DMS79 treated with DMSO at 0.1 percent for 48 hours (cell line): ENCODE data around the gene STN1.

Source experiments
- DNase-seq: peaks from one replicate; lab custom pipeline; 2025; lab: John Stamatoyannopoulos, UW

STN1 gene

DNA sequence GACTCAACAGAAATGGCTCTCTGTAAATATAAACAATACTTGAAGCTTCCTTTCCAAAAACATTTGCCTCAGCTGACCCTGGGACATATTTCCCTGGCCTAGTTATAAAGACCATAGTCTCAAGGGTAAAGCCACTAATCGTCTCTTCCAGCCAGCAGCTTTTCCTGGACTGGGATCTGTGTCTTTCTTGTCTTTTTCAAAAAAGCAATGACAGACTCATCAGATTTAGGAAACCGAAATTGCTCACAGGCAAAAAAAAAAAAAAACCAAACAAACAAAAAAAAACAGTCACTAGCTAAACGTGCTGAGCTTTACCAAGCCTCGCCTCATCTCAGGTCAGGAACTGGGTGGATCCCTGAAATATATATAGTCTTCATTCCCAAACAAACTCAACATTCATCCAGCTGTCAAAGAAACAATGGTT lies 23.5 kb downstream of the STN1 start:
- DNase-seq, result no peak

DNA sequence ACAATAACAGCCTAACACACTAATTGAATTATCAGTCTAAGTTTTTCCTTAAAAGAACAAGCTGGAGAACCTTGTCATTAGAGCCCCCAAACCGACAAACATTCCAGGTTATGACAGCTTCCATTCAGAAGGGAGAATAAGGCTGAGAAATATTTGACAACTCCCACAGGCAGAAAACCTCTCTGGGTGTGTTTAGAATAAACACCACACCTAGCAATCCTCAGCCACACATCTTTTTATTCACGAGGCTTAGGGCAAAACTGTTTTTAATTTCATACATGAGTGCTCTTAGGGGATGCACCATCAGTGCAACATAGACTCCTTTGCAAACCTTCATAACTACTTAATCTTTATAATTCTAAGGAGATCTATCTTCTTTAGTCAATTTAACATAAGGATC lies 24.2 kb downstream of the STN1 start:
- no peak for DNase-seq

DNA sequence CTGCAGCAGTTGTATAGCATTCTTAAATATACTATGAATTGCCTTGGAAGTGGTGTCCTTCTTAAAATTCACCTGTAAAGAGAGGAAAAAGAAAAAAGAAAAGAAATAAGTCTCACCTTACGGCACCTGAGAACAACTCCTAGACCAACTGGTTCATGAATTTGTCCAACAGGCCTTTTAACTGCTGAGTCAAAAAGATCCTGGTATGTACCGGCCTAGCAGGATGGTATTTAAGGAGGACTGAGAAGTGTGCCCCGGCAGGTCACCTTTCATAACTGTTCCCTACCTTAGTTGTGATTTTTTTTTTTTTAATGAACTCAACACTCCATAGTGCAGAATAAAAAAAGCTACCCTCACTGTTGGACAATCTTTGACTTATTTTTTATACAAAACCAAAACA lies 25.8 kb downstream of the STN1 start:
- no peak for DNase-seq

DNA sequence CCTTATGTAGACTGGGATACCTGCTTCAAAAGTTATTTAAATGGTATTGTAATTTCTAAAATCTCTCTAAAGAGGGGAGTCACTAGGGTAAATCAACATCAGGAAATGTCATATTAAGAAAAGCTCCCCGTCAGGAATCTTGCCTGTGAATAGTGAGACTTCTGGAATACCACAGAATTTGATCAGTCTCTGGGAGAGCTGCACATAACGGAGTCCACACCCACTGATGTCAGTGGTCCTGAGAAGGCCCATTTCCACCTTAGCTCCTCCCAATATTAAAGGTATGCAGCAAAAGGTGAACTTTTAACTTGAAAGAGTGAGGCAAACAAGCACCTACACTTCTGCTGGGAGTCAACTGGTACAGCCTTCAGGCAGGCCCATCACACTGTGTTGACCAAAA lies 27.3 kb downstream of the STN1 start:
- DNase-seq, result no peak

DNA sequence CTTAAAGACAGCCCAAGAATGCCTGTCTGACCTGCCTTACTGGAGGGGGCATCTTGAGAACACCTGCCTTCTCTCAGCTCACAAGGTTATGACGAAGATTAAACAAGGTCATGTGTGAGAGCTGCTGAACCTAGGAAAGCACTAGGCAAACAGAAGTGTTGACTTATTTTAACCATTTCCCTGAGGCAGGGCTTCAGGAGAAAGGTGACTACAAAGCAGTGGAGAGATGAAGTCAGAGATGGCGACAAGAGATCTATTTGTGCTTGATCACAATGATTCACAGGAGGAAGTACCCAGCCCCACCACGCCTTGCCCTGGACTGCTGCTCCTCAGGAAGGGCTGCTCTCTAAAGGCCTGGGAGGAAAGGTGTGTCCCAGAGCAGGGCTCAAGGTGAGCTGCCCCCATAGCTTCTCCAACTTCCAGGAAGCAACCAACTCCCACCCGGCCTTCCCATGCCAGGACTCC lies 27.8 kb downstream of the STN1 start:
- DNase-seq, result peak; percentile 8

DNA sequence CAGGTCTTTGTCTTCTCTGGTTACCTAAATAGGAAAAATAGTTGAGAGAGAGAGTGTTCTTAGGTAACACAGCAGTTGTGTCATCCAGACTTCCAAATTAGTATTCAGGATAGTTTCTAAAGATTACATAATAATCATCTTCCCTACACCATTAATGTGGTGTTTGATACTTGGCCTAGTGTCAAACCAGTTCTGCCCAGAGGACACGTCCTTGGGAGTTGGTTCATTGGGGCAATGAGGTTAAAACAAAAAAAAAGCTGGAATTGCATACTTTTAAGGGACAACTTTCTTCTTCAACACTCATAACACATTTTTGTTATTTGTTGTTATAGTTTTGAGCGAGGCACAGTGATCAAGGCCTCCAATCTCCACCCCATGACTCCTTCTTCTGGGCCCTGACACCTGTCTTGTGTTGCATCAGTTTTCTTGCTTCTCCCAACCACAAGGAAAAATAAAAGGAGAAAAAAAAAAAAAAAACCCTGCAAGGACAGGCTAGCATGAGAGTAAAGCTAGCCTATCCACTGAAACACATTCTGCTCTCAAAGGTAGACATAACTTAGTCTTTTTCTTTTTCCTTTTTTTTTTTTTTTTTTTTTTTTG lies 28.8 kb downstream of the STN1 start:
- DNase-seq, result no peak

DNA sequence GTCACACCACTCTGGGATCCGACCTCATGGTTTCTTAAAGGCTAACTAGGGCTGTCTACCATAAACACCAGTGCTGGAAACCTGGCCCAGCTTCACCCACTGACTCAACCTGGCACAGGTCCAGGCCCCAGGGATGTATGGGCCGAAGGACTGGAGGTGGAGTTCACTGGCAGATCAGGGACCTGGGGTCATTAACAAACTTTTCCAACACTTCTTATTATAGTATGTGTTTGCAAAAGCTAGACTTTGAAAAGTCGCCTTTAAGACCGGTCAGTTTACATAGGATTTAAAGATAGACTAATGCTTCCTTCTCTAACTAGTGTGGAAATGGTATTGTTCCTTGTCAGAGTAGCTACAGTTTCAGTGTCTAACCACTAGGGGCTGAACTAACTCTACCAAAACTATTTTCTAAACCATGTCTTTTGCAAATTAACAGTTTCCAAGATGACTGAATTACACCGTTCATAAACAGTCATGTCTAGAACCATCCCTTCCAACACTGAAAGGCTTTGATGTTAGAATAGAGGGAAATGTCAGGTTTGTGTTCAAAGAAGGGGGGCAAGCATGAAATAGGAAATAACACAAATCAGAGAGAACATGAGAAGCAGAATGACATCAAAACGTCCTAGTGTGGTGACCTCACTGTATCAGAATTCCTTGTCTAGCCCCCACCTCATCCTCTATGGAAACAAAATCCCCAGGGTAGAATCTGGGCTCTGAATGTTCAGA lies 29.7 kb downstream of the STN1 start:
- peak; percentile 41 for DNase-seq

DNA sequence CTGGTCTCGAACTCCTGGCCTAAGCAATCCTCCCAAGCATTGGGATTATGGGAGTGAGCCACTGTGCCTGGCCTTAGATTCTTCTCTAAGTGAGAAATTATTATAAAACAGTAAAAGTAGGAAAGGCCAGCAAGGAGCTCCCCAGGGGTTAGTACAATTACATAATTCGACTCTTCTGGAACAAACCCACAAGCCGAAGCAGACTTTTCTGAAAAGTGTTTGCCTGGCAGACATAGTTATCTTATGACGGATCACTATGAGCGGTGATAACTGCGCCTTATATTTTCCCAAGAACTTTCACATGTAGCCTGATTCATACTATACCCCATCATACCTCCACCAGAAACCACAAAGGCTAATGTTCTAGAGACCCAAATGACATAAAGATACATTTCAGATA lies 32.4 kb downstream of the STN1 start:
- DNase-seq, result no peak

DNA sequence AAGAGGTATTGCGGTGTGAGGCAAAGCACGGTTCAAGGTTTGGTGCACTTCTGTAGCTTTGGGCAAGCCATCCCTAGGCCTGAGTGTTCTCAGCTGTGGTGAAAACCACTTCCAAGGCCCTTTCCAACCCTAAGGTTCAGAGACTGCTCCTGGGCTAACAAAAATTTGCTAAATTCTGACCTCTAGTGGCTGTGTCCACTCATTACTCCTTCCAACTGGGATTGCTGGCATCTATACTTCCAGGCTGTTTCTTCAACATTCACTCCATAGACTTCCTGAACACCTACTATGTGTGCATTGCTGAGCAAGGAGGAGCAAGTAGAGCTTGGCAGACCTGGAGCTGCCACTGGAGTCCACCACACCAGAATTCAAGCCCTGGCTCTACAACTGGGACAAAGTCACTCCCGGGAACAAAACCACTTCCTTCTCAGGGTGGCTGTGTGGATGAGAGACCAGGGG lies 33.3 kb downstream of the STN1 start:
- DNase-seq, result peak; percentile 17

DNA sequence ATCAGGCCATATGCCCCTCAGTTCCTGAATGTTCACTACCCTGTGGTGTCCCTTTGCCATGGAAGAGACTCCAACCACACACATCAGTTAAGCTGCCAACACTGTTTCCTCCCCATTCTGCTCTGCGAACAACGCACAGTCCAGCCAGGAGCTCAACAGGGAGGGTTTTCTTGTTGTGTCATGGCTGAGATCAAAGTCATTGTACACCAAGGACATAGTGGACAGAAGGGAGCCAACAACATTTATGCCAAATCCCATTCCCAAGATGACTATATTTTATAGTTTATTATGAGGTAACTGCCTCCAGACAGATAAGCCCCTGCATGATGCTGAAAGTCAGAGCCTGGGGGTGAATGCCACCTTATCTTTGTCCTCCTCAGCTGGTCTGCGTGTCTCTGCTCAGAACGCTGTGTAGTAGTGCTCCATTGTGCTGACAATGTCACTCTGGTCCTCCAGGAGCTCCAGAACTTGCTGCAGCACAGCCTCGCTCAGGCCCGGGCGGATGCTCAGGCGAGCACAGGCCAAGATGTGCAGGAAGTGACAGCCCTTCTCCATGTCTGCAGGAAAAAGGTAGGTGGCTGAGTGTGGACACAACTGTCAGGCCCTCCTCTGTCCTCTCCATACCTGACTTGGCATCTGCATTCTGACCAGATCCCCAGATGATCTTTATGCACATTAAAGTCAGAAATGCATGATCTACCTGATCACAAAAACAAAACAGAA lies 35.5 kb downstream of the STN1 start:
- no peak for DNase-seq

DNA sequence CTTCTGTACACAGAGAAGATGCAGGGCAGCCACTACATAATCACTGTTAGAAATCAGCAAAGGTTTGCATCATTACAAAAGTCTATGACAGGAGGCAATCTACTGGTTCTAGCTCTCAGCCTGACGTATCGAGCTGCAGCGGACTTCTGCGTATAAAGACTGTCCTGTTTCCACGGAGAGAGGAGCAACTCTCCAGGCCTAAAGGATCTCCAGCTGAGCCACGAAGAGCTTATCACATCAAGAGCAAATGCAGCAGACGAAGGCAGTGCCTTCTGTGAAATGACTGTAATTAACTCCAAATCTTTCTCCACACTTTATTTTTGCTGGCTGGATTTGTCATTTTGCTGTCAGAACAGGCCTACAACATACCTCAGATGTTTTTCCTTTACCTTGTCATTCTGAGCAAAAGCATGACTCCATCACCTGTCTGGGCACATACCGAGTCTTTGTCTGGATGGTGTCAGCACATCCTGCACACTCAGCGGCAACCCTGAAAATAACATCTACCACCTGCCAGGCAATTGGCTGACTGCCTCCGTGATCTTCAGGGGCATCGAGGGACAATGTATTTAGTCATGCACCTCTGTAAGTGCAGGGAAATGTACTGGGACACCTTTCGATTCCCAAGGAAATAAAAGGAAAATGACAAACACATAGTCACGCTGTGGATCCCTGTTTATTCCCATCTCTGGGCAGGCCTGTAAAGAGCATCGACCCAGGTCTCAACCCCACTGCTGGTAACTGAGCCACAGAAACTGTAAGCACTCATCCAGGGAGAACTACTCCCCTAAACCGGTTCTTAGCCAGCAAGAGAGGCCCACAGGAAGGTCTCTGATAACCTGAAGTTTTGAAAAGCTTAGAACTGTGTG lies 36.3 kb downstream of the STN1 start:
- DNase-seq, result peak; percentile 37

DNA sequence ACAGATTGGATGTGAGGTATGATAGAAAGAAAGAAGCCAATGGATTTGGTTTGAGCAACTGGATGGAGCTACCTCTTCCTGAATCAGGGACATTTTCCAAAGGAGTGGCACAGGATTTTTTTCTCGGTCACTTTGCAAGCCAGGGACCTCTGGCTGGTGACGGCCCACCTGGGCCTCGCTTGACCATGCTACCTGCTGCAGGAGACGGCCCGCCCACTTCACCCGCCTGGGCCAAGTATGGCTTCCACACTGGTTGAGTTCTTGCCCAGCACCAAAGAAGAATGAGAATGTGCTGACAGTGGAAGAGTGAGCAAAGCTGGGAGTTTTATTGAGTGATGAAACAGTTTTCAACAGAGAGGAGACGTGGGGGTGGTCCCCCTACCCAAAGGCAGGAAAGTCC lies 38.2 kb downstream of the STN1 start:
- DNase-seq, result no peak

DNA sequence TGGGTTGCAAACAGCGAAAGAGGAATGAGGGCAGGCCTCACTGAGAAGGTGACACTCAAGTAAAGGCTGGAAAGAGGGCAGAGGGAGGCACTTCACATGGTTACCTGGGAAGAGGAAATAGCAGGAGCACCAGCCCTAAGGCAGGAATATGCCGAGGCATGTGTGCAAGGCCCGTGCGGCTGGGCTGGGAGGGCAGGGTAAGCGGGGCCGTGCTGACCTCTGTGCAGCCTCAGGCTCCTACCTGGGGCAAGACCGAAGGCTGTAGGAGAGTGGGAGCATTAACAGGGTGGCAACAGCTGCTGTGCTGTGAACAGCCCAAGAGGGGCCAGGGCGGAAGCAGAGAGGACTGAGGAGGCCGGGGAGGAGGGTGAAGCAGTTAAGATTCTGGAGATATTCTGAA lies 38.6 kb downstream of the STN1 start:
- DNase-seq, result no peak

DNA sequence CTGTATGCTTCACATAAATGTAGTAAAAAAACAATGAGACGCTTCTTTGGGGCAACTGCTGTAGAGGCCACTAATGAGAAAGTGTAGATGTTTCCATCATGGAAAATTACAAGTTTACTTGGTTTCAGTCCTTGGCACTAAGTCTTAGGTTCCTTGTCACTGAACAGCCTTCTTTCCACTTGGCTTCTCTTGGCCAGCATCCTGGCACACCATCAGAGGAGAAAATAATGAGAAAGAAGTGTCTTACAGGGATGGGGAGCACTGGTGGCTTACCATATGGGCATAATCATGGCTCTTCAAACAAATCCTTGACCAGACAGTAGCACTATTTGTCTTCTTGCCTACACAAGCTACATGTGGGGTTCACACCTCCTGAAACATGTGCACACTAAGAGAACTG lies 40.1 kb downstream of the STN1 start:
- no peak for DNase-seq

DNA sequence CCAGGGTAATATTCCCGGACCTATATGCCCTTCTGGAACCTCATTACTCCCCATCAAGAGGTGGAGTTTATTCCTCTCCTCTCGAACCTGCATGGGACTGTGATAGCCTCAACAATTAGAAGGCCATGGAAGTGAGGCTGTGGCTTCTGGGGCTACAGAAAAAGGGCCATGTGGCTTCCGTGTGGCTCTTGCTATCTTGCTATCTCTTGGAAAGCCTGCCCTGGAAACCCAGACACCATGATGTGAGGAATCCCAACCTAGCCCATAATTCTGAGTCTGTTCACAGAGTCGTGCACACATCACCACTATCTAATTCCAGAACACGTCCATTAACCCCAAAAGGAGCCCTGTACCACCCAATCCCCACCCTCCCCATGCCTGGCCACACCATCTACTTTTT lies 41.8 kb downstream of the STN1 start:
- DNase-seq, result no peak

DNA sequence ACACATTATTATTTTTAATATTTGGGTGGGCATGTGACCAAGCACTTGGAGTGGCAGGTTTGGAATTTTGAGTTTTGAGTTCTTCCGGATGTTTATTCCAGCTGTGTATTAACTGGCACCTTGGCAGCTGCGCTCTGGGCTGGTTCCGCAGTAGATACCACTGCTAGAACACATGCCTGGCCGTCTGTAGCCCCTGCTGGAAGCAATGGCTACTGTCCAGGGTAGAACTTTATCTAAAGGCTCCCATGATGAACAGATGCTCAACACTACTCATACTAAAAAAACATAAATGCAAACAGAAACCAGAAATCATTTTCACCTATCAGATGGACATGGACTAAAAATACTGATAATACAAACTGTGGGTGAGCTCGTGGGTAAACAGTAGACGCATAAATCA lies 43.3 kb downstream of the STN1 start:
- DNase-seq, result no peak

DNA sequence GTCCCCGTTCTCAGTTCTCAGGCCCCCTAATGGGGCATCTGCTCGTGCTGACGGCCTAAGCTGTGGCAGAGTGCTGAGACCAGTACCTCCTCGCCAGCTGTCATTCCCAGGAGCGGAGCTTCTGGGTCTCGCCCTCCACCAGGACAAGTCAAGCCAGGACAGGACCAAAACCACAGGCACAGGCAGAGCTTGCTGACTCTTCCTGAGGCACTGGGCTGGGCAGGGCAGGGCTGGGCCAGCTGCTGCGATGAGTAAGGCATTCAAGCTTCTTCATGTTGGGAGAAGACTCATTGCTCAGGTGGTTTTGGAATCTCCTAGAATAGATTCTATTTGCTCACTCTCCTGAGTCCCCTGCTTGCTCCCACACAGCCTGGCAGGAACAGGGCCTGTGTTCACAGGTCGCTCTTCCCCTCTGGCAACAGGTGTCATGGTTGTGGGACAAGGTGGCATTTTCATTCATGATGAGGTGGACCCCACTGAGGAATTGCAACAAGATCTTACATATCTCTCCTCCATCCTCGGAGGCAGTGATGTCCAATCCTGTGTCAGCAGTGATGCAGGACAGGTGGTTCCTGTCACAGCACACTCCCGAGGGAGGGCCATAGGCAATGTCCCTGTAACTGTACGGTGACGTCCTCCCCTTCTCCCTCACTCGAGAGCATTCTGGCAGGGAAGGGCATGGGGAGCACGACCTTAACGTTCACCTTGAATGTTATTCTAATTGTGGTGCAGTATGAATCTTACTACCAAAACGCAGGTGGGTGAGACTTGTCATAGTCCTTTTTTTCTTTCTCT lies 45.6 kb downstream of the STN1 start:
- no peak for DNase-seq

DNA sequence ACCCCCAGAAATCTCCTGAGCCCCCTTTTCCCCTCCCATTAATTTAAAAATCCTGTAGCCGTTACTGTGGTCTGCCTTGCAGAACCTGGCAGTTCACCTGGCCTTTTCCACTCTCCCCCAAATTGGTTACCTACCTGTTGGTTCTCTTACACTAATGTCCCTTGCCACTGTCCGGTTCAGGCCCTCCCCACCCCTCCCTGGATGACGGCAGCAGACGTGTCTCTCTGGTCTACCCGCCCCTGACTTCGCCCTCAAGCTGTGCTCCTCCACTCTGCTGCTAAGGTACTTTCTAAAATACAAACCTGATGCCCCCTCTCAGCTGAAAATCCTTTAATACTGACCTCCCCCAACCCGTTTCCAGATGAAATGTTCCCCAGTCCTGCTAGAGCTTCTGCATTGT lies 47.0 kb downstream of the STN1 start:
- no peak for DNase-seq

DNA sequence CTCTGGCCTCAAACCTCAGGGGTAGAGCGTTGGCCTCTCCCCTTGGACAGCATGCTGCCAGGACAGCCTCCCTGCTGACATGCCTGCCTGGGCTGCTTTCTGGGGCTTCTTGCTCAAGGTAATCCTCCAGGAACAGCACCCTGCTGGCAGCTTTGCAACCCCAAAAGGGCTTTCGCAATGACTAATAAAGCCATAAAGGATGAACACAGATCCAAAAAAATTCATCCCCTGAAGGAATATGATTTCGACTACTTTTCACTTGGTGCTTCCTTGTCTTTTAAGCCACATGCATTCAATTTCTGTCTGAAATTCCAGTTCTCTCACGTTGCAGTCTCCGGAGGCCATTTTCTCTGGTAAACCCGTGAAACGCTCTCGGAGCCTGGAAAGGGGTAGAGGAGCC lies 47.5 kb downstream of the STN1 start:
- no peak for DNase-seq

DNA sequence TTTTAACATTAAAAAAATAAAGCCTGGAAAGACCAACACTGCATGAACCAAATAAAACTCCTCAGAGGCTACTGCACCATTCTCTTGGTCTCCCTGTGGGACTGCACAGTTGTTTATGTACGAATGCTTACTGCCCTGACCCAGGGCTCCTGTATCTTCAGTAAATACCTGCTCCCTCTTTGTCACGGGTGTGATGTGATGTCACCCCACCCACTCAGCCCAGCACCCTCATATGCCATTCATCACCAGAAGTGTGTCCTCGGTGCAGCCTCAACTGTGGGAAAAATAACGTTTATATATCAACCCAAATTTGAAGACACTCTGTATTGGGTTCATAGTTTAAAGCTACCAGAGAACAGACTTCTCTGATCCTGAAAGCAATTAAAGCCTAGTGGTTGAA lies 48.6 kb downstream of the STN1 start:
- no peak for DNase-seq

DNA sequence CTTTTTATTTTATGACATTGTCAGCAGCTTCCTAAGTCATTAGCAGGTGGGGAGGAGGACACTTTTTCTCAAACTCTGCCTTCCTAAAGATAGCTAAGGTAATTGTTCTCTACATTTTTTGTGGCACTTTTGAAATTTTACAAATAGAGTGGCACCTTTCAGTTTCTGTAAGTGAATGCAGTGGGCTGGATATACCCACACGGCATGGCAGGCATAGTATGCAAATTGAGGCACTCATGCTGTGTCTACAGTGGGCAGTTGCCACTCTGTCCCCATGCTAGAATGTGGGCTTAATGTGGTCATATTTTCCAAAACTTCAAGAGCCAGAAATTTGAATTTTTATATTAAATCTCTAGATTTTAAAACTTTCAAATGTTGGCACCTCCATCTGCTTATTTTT lies 49.8 kb downstream of the STN1 start:
- no peak for DNase-seq
